Measurements from ENCODE around the gene SOX21.

Gene SOX21

GRCh38 chr13:94702181-94703041 lies 9.9 kb downstream of the SOX21 start:
- TF ChIP-seq CTCF (IDR thresholded peaks at IDR 0.05): no peak

DNA sequence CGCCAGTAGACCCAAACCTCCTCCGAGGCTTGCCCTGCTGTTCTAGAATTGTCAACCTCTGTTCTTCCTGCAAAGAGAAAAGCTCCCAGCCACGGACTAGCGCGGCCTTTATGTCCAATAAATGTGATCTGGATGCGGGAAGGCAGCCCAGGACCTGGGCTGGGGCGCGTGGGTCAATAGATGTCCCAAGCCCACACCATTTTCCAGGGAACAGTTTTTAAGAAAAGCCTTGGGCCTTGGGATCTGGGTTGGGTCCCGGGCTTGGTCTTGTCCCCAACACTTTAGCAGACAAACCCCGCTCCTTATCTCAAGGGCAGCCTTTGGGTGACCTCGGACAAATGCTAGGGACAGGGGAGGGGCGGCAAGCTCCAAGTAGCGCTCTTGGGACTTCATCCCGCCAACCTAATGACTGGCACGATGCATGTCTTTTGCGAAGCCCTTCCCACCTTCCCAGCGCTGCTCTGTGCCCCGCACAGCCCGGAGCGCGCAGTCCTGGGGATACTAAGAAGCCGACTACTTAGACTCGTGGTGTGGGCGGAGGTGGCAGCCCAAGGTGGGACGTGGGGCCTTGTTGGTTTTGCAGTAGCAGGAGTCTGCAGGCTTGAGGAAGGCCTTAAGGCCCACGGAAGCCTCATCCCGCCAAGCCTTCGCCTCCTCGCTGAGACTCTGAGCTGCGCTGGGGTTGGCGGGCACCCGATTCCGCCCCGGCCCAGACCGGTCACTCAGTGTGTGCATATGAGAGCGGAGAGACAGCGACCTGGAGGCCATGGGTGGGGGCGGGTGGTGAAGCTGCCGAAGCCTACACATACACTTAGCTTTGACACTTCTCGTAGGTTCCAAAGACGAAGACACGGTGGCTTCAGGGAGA lies 10.8 kb downstream of the SOX21 start:
- TF ChIP-seq CTCF (IDR thresholded peaks at IDR 0.05): no peak

DNA sequence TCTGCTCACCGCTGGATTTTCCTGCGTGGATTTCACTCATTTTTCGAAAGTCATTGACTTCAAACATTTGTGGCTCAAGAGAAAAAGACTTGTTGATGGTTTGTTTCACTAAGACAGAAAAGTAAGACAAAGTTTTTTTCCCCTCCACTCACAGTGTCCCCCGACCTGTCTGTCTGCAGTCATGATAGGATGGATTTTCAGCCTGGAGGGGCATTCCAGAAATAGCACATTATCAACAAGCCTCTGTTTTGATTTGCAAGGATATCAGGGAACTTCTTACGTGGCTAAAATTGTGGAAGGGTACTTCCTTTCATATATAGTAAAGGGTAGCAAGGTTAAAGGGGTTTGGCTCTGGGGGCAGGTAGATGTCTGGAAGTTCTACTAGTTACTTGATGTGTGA lies 11.8 kb downstream of the SOX21 start:
- no peak for TF ChIP-seq CTCF (IDR thresholded peaks at IDR 0.05)

GRCh38 chr13:94700051-94700535 lies 12.3 kb downstream of the SOX21 start:
- no peak for TF ChIP-seq CTCF (IDR thresholded peaks at IDR 0.05)

DNA sequence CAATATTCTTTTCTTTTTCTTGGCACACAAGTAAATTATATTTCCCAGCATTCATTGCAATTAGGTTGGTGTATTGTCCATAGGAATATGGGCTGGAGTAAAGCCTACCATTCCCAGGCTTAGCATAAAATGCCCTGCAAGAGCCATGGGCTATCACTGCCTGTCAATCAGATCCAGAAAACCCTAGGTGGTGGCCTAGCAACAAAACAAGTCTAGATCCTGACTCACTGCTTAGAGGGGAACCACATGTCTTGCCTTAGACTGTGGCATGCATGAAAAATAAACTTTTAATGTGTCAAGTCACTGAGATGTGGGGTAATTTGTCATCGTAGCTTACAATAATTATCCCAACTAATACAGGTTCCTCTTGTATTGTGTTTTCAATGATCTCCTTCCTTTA lies 16.2 kb downstream of the SOX21 start:
- TF ChIP-seq CTCF (IDR thresholded peaks at IDR 0.05): no peak

- TF ChIP-seq CTCF (IDR thresholded peaks at IDR 0.05): no peak
Measured at GRCh38 chr13:94692030-94692429, 20.3 kb downstream of the SOX21 start.

DNA sequence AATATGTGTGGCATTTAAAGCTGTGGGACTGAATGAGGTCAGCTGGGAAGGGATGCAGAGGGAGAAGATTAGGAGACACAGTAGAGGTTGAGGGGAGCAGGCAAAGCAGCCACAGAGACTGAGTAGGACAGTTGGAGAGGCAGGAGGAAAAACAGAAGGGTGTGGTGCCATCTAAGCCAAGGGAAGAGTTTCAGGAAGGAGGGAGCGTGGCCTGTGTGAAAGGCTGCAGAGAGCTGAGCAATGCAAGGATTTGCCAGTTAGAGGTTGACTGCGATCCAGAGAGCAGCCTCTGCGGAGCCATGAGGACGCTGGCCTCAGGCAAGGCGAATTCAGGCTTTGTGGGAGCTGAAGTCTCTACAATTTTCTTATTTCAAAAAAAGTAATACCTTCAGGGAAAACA lies 28.9 kb downstream of the SOX21 start:
- TF ChIP-seq CTCF (IDR thresholded peaks at IDR 0.05): no peak

Measured in LNCAP (cell line).